Measurements from ENCODE around the gene EEF2KMT. TPM values are rescaled to one million over a fixed set of nuclear protein-coding genes. Genes with fewer than 3 reads are reported as not detected.
"Not testable (repeated sequence)": the region's sequence is repeated elsewhere in the genome, so short reads cannot be mapped to it uniquely, and the experiment has no call there.

The EEF2KMT gene
- total RNA-seq, 2 experiments from 2014 or later, result 11.5 to 18.5 TPM

- H4K20me1 ChIP-seq (ENCODE audit: insufficient read depth, low read length); H3K27ac ChIP-seq (ENCODE audit: low read depth, low read length, poor library complexity, severe bottlenecking); CTCF ChIA-PET (ENCODE audit: unreplicated experiment); H3K4me2 ChIP-seq (ENCODE audit: low read length); H2AFZ ChIP-seq (ENCODE audit: low read length); H3K9me3 ChIP-seq (ENCODE audit: low read length); BruUV-seq (replicated peaks); H3K9me2 ChIP-seq (ENCODE audit: insufficient read depth, low read length); H3K79me2 ChIP-seq (ENCODE audit: insufficient read depth, low read depth, low read length); H3K4me3 ChIP-seq (ENCODE audit: low read depth, low read length, poor library complexity, severe bottlenecking); POLR2A ChIA-PET; DNase-seq (ENCODE audit: low spot score); intact Hi-C loops (cut with micrococcal nuclease; ENCODE audit: unreplicated experiment); H3K36me3 ChIP-seq (ENCODE audit: insufficient read depth, low read length); H3K4me1 ChIP-seq (ENCODE audit: insufficient read depth, low read length, poor library complexity, severe bottlenecking): not testable (repeated sequence)
Observed at GRCh38 chr16:5132915-5133600, 35.5 kb upstream of the EEF2KMT start.

- H3K79me2 ChIP-seq (ENCODE audit: insufficient read depth, low read depth, low read length); H3K36me3 ChIP-seq (ENCODE audit: insufficient read depth, low read length); H3K4me2 ChIP-seq (ENCODE audit: low read length); H2AFZ ChIP-seq (ENCODE audit: low read length); H3K4me3 ChIP-seq (ENCODE audit: low read depth, low read length, poor library complexity, severe bottlenecking); BruUV-seq (replicated peaks); intact Hi-C loops (cut with micrococcal nuclease; ENCODE audit: unreplicated experiment); CTCF ChIA-PET (ENCODE audit: unreplicated experiment); H4K20me1 ChIP-seq (ENCODE audit: insufficient read depth, low read length); H3K4me1 ChIP-seq (ENCODE audit: insufficient read depth, low read length, poor library complexity, severe bottlenecking); H3K9me2 ChIP-seq (ENCODE audit: insufficient read depth, low read length); POLR2A ChIA-PET; H3K27ac ChIP-seq (ENCODE audit: low read depth, low read length, poor library complexity, severe bottlenecking); H3K9me3 ChIP-seq (ENCODE audit: low read length); DNase-seq (ENCODE audit: low spot score): not testable (repeated sequence)
Observed at GRCh38 chr16:5131467-5132004, 33.9 kb upstream of the EEF2KMT start.

GRCh38 chr16:5117300-5118087 lies 19.9 kb upstream of the EEF2KMT start:
- H3K4me1 ChIP-seq (ENCODE audit: insufficient read depth, low read length, poor library complexity, severe bottlenecking); CTCF ChIA-PET (ENCODE audit: unreplicated experiment): not testable (repeated sequence)

GRCh38 chr16:5116780-5117295 lies 19.2 kb upstream of the EEF2KMT start:
- H3K27ac ChIP-seq (ENCODE audit: low read depth, low read length, poor library complexity, severe bottlenecking); H3K79me2 ChIP-seq (ENCODE audit: insufficient read depth, low read depth, low read length); H3K4me3 ChIP-seq (ENCODE audit: low read depth, low read length, poor library complexity, severe bottlenecking); H3K9me3 ChIP-seq (ENCODE audit: low read length); BruUV-seq (replicated peaks); H2AFZ ChIP-seq (ENCODE audit: low read length); H3K4me1 ChIP-seq (ENCODE audit: insufficient read depth, low read length, poor library complexity, severe bottlenecking); H3K4me2 ChIP-seq (ENCODE audit: low read length); CTCF ChIA-PET (ENCODE audit: unreplicated experiment); H3K9me2 ChIP-seq (ENCODE audit: insufficient read depth, low read length); intact Hi-C loops (cut with micrococcal nuclease; ENCODE audit: unreplicated experiment); DNase-seq (ENCODE audit: low spot score); H3K36me3 ChIP-seq (ENCODE audit: insufficient read depth, low read length); POLR2A ChIA-PET; H4K20me1 ChIP-seq (ENCODE audit: insufficient read depth, low read length): not testable (repeated sequence)

More at GRCh38 chr16:5117300-5118087, 19.9 kb upstream of the EEF2KMT start:
- H4K20me1 ChIP-seq (ENCODE audit: insufficient read depth, low read length); H2AFZ ChIP-seq (ENCODE audit: low read length); DNase-seq (ENCODE audit: low spot score); POLR2A ChIA-PET; intact Hi-C loops (cut with micrococcal nuclease; ENCODE audit: unreplicated experiment); H3K79me2 ChIP-seq (ENCODE audit: insufficient read depth, low read depth, low read length); H3K36me3 ChIP-seq (ENCODE audit: insufficient read depth, low read length); H3K4me3 ChIP-seq (ENCODE audit: low read depth, low read length, poor library complexity, severe bottlenecking); H3K27ac ChIP-seq (ENCODE audit: low read depth, low read length, poor library complexity, severe bottlenecking); H3K9me2 ChIP-seq (ENCODE audit: insufficient read depth, low read length); H3K4me2 ChIP-seq (ENCODE audit: low read length); H3K9me3 ChIP-seq (ENCODE audit: low read length); BruUV-seq (replicated peaks): not testable (repeated sequence)

GRCh38 chr16:5110933-5111332 lies 13.3 kb upstream of the EEF2KMT start:
- H3K4me2 ChIP-seq (ENCODE audit: low read length); CTCF ChIA-PET (ENCODE audit: unreplicated experiment); BruUV-seq (replicated peaks); H3K9me2 ChIP-seq (ENCODE audit: insufficient read depth, low read length); H3K9me3 ChIP-seq (ENCODE audit: low read length); H4K20me1 ChIP-seq (ENCODE audit: insufficient read depth, low read length); POLR2A ChIA-PET; H2AFZ ChIP-seq (ENCODE audit: low read length); DNase-seq (ENCODE audit: low spot score); H3K27ac ChIP-seq (ENCODE audit: low read depth, low read length, poor library complexity, severe bottlenecking); intact Hi-C loops (cut with micrococcal nuclease; ENCODE audit: unreplicated experiment); H3K4me3 ChIP-seq (ENCODE audit: low read depth, low read length, poor library complexity, severe bottlenecking); H3K4me1 ChIP-seq (ENCODE audit: insufficient read depth, low read length, poor library complexity, severe bottlenecking); H3K36me3 ChIP-seq (ENCODE audit: insufficient read depth, low read length); H3K79me2 ChIP-seq (ENCODE audit: insufficient read depth, low read depth, low read length): not testable (repeated sequence)
